Activated T-cell treated with anti-CD3 and anti-CD28 coated beads, Interleukin-2, amount 50 U/mL, for 4 hours (primary cell): ENCODE measurements around the gene ENDOV. TPM values are rescaled to one million over a fixed set of nuclear protein-coding genes. Genes with fewer than 3 reads are reported as not detected.
A peak's percentile ranks its signal among the peaks of the same experiment; 100 is the strongest.

Experiments
- ATAC-seq, 2 donors: fragments of 200-7000 bp; cut with Tn5 transposase; one replicate each; pipeline ENCODE4 v1.10.0; 2021
- DNase-seq: peaks from one replicate; pipeline ENCODE4 v3.0.0-alpha.2; 2020
- H3K27me3 Mint-ChIP-seq: one replicate; pipeline ENCODE4 v1.8.0; 2021; ENCODE audit warnings: low read depth, mixed read lengths
- H3K36me3 Mint-ChIP-seq: one replicate; pipeline ENCODE4 v1.8.0; 2022; ENCODE audit warnings: mixed read lengths; ENCODE audit not compliant: insufficient read depth
- H3K4me1 Mint-ChIP-seq: one replicate; pipeline ENCODE4 v1.8.0; 2021; ENCODE audit warnings: low read depth, mixed read lengths
- H3K4me3 Mint-ChIP-seq: one replicate; pipeline ENCODE4 v1.8.0; 2021; ENCODE audit warnings: mild to moderate bottlenecking, moderate library complexity, mixed read lengths
- H3K9me3 Mint-ChIP-seq: one replicate; pipeline ENCODE4 v1.8.0; 2021; ENCODE audit warnings: mixed read lengths
- total RNA-seq, 3 donors: library from RNA; stranded (reverse); gene quantifications; one replicate each; pipeline ENCODE4 v1.2.1, GENCODE V29; 2021

Gene ENDOV
- total RNA-seq, 3 donors from 2014 or later: 11.2 to 12.9 (median 12.4) TPM

- Mint-ChIP-seq H3K4me3 (no peak overlapping the region), H3K9me3 (no peaks in the 10 kb centered on the region), H3K36me3 (no peaks in the 10 kb centered on the region), H3K4me1 (peaks cover 20% of the 10 kb centered on the region), H3K27me3 (no peaks in the 10 kb centered on the region)
- DNase-seq (no peak), ATAC-seq (no peak)
Observed at GRCh38 chr17:80451104-80451775, 36.3 kb downstream of the ENDOV start.

GRCh38 chr17:80452173-80452915 lies 37.4 kb downstream of the ENDOV start:
- Mint-ChIP-seq H3K4me3 (no peak overlapping the region), H3K27me3 (peaks cover 3% of the 10 kb centered on the region), H3K36me3 (no peaks in the 10 kb centered on the region), H3K4me1 (peaks cover 20% of the 10 kb centered on the region), H3K9me3 (no peaks in the 10 kb centered on the region)
- ATAC-seq (no peak), DNase-seq (no peak)

- H3K4me1 Mint-ChIP-seq: peaks cover 20% of the 10 kb centered on the region
- H3K9me3 Mint-ChIP-seq: no peaks in the 10 kb centered on the region
- H3K27me3 Mint-ChIP-seq: peaks cover 5% of the 10 kb centered on the region
- ATAC-seq (no peak), DNase-seq (no peak)
- no peaks in the 10 kb centered on the region for H3K36me3 Mint-ChIP-seq
- peak overlapping the region; percentile 95 for H3K4me3 Mint-ChIP-seq
Observed at GRCh38 chr17:80453126-80453997, 38.4 kb downstream of the ENDOV start.

- Mint-ChIP-seq H3K36me3 (no peaks in the 10 kb centered on the region), H3K4me1 (peaks cover 20% of the 10 kb centered on the region), H3K4me3 (peak overlapping the region; percentile 95), H3K27me3 (peaks cover 10% of the 10 kb centered on the region), H3K9me3 (no peaks in the 10 kb centered on the region)
- DNase-seq (no peak), ATAC-seq (peak in 1 of 2 donors; percentile 0)
Observed at GRCh38 chr17:80453998-80454556, 39.1 kb downstream of the ENDOV start.

DNA sequence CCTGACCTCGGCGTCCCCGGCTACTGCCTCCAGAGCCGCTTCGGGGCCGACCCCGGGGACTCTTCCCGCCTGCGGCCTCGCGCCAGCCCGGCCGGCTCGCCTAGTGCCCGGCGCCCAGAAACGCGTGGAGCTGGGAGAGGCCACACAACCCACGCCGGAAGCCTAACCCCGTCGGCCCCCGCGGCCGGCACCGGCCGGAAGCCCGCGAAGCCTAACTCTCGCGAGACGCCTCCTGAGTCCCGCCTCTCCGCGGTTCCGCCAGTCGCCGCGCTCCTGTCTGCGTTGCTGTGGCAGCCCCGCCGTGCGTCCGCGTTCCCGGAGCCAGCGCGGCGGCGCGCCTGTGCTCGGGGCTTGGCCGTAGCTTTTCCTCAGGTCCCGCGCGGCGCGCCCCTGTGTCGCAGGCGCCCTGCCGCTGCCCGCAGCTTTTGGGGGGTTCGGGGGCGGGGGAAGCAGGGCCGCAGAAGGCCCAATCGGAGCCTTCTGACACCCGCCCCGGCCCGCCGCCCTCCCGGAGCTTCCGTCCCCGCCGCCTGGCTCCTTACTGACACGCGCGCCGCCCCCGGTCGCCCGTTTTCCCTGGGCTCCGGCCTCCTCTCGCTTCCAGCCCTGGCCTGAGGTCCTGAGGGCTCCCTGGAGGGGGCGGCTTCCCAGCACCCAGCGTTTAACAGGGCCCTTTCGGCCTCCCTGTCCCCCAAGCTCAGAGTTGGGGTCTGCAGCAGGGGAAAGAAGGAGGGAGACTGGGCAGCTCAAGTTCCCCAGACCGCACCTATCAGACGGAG lies 39.8 kb downstream of the ENDOV start:
- H3K9me3 Mint-ChIP-seq: no peaks in the 10 kb centered on the region
- peaks cover 12% of the 10 kb centered on the region for H3K27me3 Mint-ChIP-seq
- peaks cover 20% of the 10 kb centered on the region for H3K4me1 Mint-ChIP-seq
- ATAC-seq (peak; percentile 93 to 94), DNase-seq (peak; percentile 94)
- no peaks in the 10 kb centered on the region for H3K36me3 Mint-ChIP-seq
- peak overlapping the region; percentile 95 for H3K4me3 Mint-ChIP-seq

- no peak for DNase-seq
- peaks cover 20% of the 10 kb centered on the region for H3K4me1 Mint-ChIP-seq
- peak overlapping the region; percentile 95 for H3K4me3 Mint-ChIP-seq
- H3K36me3 Mint-ChIP-seq: no peaks in the 10 kb centered on the region
- peaks cover 12% of the 10 kb centered on the region for H3K27me3 Mint-ChIP-seq
- H3K9me3 Mint-ChIP-seq: no peaks in the 10 kb centered on the region
- peak in 1 of 2 donors; percentile 34 for ATAC-seq
Observed at GRCh38 chr17:80455336-80455710, 40.4 kb downstream of the ENDOV start.

DNA sequence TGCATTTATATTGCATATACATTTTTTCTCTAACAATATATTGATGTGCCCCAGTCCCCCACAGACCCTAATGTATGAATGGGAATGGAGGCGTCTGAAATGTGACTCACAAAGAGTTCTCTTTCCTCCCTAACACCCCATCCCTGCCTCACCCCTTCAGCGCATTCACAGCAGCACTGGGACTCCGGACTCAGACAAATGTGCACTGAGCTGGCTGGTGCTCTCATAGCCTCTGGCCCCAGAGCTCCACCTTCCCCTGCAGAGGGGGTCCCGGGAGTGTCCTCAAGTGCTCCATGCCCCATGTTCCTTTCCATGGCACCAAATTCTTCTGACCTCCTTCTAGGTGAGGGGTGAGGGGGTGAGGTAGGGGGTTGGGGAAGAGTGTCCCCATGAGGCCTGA lies 40.8 kb downstream of the ENDOV start:
- peaks cover 15% of the 10 kb centered on the region for H3K27me3 Mint-ChIP-seq
- peaks cover 20% of the 10 kb centered on the region for H3K4me1 Mint-ChIP-seq
- peak overlapping the region; percentile 95 for H3K4me3 Mint-ChIP-seq
- no peak for ATAC-seq
- H3K9me3 Mint-ChIP-seq: no peaks in the 10 kb centered on the region
- DNase-seq: no peak
- H3K36me3 Mint-ChIP-seq: no peaks in the 10 kb centered on the region

GRCh38 chr17:80456465-80457235 lies 41.7 kb downstream of the ENDOV start:
- Mint-ChIP-seq H3K36me3 (no peaks in the 10 kb centered on the region), H3K27me3 (peaks cover 20% of the 10 kb centered on the region), H3K4me1 (peaks cover 20% of the 10 kb centered on the region), H3K9me3 (no peaks in the 10 kb centered on the region), H3K4me3 (peak overlapping the region; percentile 48)
- no peak for ATAC-seq
- DNase-seq: no peak

DNA sequence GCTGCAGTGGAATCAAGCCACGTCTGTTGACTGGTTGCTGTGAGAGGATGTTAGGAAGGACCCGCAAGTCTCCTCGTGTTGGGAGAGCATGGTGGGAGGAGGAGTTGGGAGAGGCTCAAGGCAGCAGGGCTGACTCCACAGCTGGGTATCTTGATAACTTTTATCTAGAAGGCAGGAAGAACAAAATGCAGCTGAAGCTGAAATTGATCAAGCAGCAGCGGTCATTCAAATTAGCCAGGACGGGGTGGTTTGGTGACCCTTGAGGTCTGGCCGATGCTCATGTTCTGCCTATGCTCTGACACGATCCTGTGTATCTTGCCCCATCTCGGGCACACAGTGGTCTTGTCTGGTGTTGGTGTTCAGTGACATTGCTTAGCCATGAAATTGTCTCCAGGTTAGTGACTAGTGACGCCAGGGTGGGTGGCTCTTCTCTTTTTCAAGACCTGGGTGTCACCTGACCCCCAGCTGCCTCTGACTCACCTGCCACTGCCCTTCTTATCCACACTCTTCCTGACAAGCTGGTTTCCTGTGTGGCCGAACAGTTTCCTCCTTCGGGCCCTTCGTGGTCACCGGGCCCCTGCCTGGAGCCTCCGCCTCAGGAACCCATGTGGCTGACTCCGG lies 42.4 kb downstream of the ENDOV start:
- Mint-ChIP-seq H3K36me3 (no peaks in the 10 kb centered on the region), H3K27me3 (peaks cover 20% of the 10 kb centered on the region), H3K9me3 (no peaks in the 10 kb centered on the region), H3K4me1 (peaks cover 20% of the 10 kb centered on the region), H3K4me3 (peak overlapping the region; percentile 16)
- no peak for ATAC-seq
- DNase-seq: no peak

DNA sequence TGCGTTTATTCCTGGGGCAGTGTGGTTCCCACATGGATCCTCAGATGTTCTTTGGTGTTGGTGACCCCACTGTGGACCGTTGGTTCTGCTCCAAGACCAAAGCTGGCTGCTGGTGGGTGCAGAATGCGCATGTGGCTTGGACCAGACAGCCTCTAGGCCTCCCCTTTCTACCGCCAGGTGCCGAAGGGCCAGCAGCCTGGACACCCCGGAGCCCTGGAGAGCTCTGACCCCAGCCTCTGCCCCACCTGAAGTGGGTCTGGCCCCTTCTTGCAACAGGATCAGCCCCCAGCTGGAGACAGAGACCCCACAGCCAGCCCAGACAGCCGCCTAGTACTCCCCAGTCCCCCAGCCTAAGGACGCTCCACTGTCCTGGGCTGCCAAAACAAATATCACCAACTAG lies 43.0 kb downstream of the ENDOV start:
- no peak for DNase-seq
- peaks cover 20% of the 10 kb centered on the region for H3K27me3 Mint-ChIP-seq
- no peak overlapping the region for H3K4me3 Mint-ChIP-seq
- no peak for ATAC-seq
- no peaks in the 10 kb centered on the region for H3K36me3 Mint-ChIP-seq
- no peaks in the 10 kb centered on the region for H3K9me3 Mint-ChIP-seq
- peaks cover 17% of the 10 kb centered on the region for H3K4me1 Mint-ChIP-seq

DNA sequence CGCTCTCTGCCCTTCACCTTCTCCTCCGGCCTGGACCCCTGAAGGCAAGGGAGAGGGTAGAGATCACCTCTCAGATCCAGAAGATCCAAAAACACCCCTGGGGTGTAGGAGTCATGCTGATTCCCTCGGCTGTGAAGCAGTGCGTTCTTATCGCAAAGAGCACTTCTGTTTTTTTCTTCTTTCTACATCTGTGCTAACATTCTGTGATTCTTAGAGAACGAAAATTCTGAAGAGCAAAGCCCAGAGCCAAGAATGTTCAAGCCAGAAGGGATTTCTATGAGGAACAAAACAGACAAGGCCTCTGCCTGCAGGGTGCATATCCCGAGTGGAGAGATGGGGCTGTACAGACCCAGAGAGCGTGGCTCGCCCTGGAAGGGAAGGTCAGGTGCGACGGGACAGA lies 44.3 kb downstream of the ENDOV start:
- Mint-ChIP-seq H3K36me3 (no peaks in the 10 kb centered on the region), H3K4me1 (peaks cover 8% of the 10 kb centered on the region), H3K27me3 (peaks cover 24% of the 10 kb centered on the region), H3K4me3 (no peak overlapping the region), H3K9me3 (no peaks in the 10 kb centered on the region)
- ATAC-seq: no peak
- no peak for DNase-seq

DNA sequence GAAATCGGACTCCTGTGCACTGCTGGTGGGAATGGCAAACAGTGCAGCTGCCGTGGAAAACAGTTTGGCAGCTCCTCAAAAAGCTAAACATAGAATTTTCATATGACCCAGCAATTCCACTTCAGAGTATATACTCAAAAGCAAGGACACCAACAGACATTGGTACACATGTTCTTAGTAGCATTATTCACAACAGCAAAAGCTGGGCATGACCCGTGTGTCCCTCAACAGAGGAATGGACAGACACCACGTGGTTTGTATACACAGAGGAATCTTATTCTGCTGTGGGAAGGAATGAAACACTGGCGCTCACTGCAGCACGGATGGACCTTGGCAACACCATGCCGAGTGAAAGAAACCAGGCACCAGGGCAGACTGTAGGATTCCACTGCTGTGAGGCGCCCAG lies 45.5 kb downstream of the ENDOV start:
- peaks cover 5% of the 10 kb centered on the region for H3K4me1 Mint-ChIP-seq
- ATAC-seq (no peak), DNase-seq (no peak)
- H3K36me3 Mint-ChIP-seq: no peaks in the 10 kb centered on the region
- no peaks in the 10 kb centered on the region for H3K9me3 Mint-ChIP-seq
- H3K4me3 Mint-ChIP-seq: no peak overlapping the region
- H3K27me3 Mint-ChIP-seq: peaks cover 32% of the 10 kb centered on the region
